WTC11 (cell line): ENCODE measurements around the gene ELOVL5. TPM values are rescaled to one million over a fixed set of nuclear protein-coding genes. Genes with fewer than 3 reads are reported as not detected.

ENCODE experiments used
- ATAC-seq: fragments of 200-7000 bp; cut with Tn5 transposase; 2 replicates; pipeline ENCODE4 v1.10.0; 2021; ENCODE audit warnings: mild to moderate bottlenecking, moderate library complexity
- CTCF ChIA-PET: fragments of 300-600 bp; sonication (Branson Sonifier 250); formaldehyde crosslinking; loops from one replicate; lab custom pipeline; 2021; ENCODE audit warnings: antibody characterized with exemption; lab: Charles Lee
- POLR2A ChIA-PET: fragments of 350-600 bp; sonication (Branson Sonifier 250); formaldehyde crosslinking; loops from one replicate; lab custom pipeline; 2021; ENCODE audit warnings: antibody characterized with exemption; lab: Charles Lee
- DNase-seq: peaks from one replicate; pipeline ENCODE4 v3.0.0; 2021; ENCODE audit warnings: low spot score
- H3K27ac Mint-ChIP-seq: 2 replicates; pipeline ENCODE4 v1.8.0; 2021; ENCODE audit warnings: mixed read lengths
- H3K27me3 Mint-ChIP-seq: 2 replicates; pipeline ENCODE4 v1.8.0; 2021; ENCODE audit warnings: low read depth, mild to moderate bottlenecking, moderate library complexity, mixed read lengths
- H3K36me3 Mint-ChIP-seq: 2 replicates; pipeline ENCODE4 v1.8.0; 2021; ENCODE audit warnings: mixed read lengths
- H3K4me1 Mint-ChIP-seq: 2 replicates; pipeline ENCODE4 v1.8.0; 2022; ENCODE audit warnings: mixed read lengths
- H3K4me3 Mint-ChIP-seq: 2 replicates; pipeline ENCODE4 v1.8.0; 2021; ENCODE audit warnings: mild to moderate bottlenecking, moderate library complexity, mixed read lengths
- H3K9me3 Mint-ChIP-seq: 2 replicates; pipeline ENCODE4 v1.8.0; 2021; ENCODE audit warnings: mixed read lengths
- CBFB ChIP-seq: sonication (generic); formaldehyde crosslinking; IDR thresholded peaks from 2 replicates; pipeline ENCODE4 v1.8.1; 2022; ENCODE audit warnings: mild to moderate bottlenecking, low read depth, missing genetic modification reagents
- ETV6 ChIP-seq: sonication (generic); formaldehyde crosslinking; IDR thresholded peaks from 2 replicates; pipeline ENCODE4 v1.8.1; 2022; ENCODE audit warnings: mild to moderate bottlenecking, missing genetic modification reagents
- FOXJ3 ChIP-seq: sonication (generic); formaldehyde crosslinking; IDR thresholded peaks from 2 replicates; pipeline ENCODE4 v1.9.0; 2021; ENCODE audit warnings: missing genetic modification reagents, mild to moderate bottlenecking, borderline replicate concordance
- JAZF1 ChIP-seq: fragments of 250-450 bp; sonication (Bioruptor Pico); IDR thresholded peaks from 2 replicates; pipeline ENCODE4 v1.9.0; 2021; ENCODE audit warnings: moderate library complexity, mild to moderate bottlenecking, inconsistent platforms
- MYBL2 ChIP-seq: sonication (generic); formaldehyde crosslinking; IDR thresholded peaks from 2 replicates; pipeline ENCODE4 v1.8.1; 2023; ENCODE audit warnings: mild to moderate bottlenecking, moderate library complexity, missing genetic modification reagents
- NR3C1 ChIP-seq: sonication (generic); formaldehyde crosslinking; conservative IDR thresholded peaks from 2 replicates; pipeline ENCODE4 v1.8.1; 2023; ENCODE audit warnings: low read depth, mild to moderate bottlenecking, missing genetic modification reagents
- SMAD3 ChIP-seq: sonication (generic); formaldehyde crosslinking; IDR thresholded peaks from 2 replicates; pipeline ENCODE4 v1.8.0; 2022; ENCODE audit warnings: missing genetic modification reagents, mild to moderate bottlenecking, borderline replicate concordance
- TEAD4 ChIP-seq: sonication (generic); formaldehyde crosslinking; IDR thresholded peaks from 2 replicates; pipeline ENCODE4 v1.8.0; 2022; ENCODE audit warnings: mild to moderate bottlenecking, missing genetic modification reagents
- TP53 ChIP-seq: sonication (generic); formaldehyde crosslinking; IDR thresholded peaks from 2 replicates; pipeline ENCODE4 v1.8.1; 2023; ENCODE audit warnings: mild to moderate bottlenecking, missing genetic modification reagents
- ZBTB21 ChIP-seq: sonication (generic); formaldehyde crosslinking; IDR thresholded peaks from 2 replicates; pipeline ENCODE4 v1.8.1; 2023; ENCODE audit warnings: mild to moderate bottlenecking, missing genetic modification reagents, borderline replicate concordance
- ZNF121 ChIP-seq: sonication (generic); formaldehyde crosslinking; IDR thresholded peaks from 2 replicates; pipeline ENCODE4 v1.8.0; 2023; ENCODE audit warnings: missing genetic modification reagents
- ZNF263 ChIP-seq: sonication (generic); formaldehyde crosslinking; IDR thresholded peaks from 2 replicates; pipeline ENCODE4 v1.8.1; 2022; ENCODE audit warnings: low read depth, mild to moderate bottlenecking, moderate library complexity, missing genetic modification reagents
- ZNF416 ChIP-seq: fragments of 250-450 bp; sonication (Bioruptor Pico); IDR thresholded peaks from 2 replicates; pipeline ENCODE4 v1.9.0; 2021; ENCODE audit warnings: mild to moderate bottlenecking, inconsistent platforms
- ZNF671 ChIP-seq: fragments of 250-450 bp; sonication (Bioruptor Pico); IDR thresholded peaks from 2 replicates; pipeline ENCODE4 v1.8.0; 2021; ENCODE audit warnings: mild to moderate bottlenecking
- total RNA-seq: library from RNA; stranded (reverse); gene quantifications from 3 replicates; pipeline ENCODE4 v1.2.3, GENCODE V29; 2021
- TF ChIP-seq, protein P1 (sequence below): sonication (generic); formaldehyde crosslinking; IDR thresholded peaks from 2 replicates; pipeline ENCODE4 v1.8.1; 2023; ENCODE audit warnings: mild to moderate bottlenecking, missing genetic modification reagents, moderate library complexity
- TF ChIP-seq, protein P2 (sequence below): sonication (generic); formaldehyde crosslinking; IDR thresholded peaks from 2 replicates; pipeline ENCODE4 v1.8.1; 2023; ENCODE audit warnings: mild to moderate bottlenecking, missing genetic modification reagents
- TF ChIP-seq, protein P3 (sequence below): sonication (generic); formaldehyde crosslinking; IDR thresholded peaks from 2 replicates; pipeline ENCODE4 v1.8.0; 2022; ENCODE audit warnings: missing genetic modification reagents
- TF ChIP-seq, protein P4 (sequence below): sonication (generic); formaldehyde crosslinking; IDR thresholded peaks from 2 replicates; pipeline ENCODE4 v1.8.0; 2022; ENCODE audit warnings: mild to moderate bottlenecking, missing genetic modification reagents
- TF ChIP-seq, protein P5 (sequence below): fragments of 250-450 bp; sonication (Bioruptor Pico); IDR thresholded peaks from 2 replicates; pipeline ENCODE4 v1.9.0; 2021; ENCODE audit warnings: mild to moderate bottlenecking, borderline replicate concordance
- TF ChIP-seq, protein P6 (sequence below): sonication (generic); formaldehyde crosslinking; IDR thresholded peaks from 2 replicates; pipeline ENCODE4 v1.8.0; 2022; ENCODE audit warnings: mild to moderate bottlenecking, missing genetic modification reagents
- TF ChIP-seq, protein P7 (sequence below): fragments of 250-450 bp; sonication (Bioruptor Pico); IDR thresholded peaks from 2 replicates; pipeline ENCODE4 v1.9.0; 2021; ENCODE audit warnings: mild to moderate bottlenecking

The ELOVL5 gene
- total RNA-seq, 1 experiment from 2014 or later: 122 TPM

DNA sequence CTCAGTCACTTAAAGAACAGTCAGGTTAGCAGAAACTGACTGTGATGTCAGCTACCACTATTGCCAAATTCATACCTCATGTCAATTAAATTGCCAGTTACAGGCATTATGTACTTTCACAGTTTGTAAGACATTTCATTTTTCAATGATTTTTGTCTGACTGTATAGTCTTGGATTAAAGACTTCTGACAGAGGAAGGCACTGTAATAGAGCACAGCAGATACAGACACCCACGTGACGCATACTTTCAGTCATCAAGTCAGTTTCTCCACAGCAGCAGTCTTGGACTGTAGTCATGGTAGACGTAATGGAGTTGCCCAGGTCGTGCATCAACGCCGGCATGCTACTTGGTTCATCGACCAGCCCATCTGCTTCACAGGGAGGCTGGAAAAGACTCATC, 29.5 kb upstream of the ELOVL5 start:
- CTCF ChIA-PET: no interaction called here

DNA sequence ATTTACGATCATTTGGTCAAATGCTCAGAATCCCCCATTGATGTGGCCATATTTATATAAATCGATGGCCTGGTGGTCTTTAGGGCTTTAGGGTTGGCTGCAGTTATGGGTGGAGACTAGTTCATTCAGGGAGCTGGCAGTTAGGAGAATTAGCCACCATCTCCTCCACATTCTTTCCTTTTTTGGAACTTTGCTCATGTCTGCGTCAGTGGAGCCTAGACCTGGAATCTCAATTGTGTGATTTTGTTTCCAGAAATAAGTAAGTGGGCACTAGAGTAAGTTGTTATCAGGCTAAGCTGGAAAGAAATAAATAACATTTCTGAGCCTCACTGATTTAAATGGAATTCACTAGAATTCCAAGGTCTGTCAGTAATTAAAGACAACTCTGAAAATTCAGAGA, 29.0 kb upstream of the ELOVL5 start:
- ATAC-seq (no peak), DNase-seq (no peak)
- H3K9me3 Mint-ChIP-seq: peaks cover 13% of the 10 kb centered on the region
- peaks cover 13% of the 10 kb centered on the region for H3K36me3 Mint-ChIP-seq
- ChIA-PET POLR2A (no interaction called here), CTCF (no interaction called here)
- no peak overlapping the region for H3K4me3 Mint-ChIP-seq
- no peak overlapping the region for H3K27ac Mint-ChIP-seq
- H3K27me3 Mint-ChIP-seq: no peaks in the 10 kb centered on the region
- no peaks in the 10 kb centered on the region for H3K4me1 Mint-ChIP-seq
- TF ChIP-seq, protein P1, sequence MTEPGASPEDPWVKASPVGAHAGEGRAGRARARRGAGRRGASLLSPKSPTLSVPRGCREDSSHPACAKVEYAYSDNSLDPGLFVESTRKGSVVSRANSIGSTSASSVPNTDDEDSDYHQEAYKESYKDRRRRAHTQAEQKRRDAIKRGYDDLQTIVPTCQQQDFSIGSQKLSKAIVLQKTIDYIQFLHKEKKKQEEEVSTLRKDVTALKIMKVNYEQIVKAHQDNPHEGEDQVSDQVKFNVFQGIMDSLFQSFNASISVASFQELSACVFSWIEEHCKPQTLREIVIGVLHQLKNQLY (CRISPR knock-in tag): no peak
- TF ChIP-seq, protein P2, sequence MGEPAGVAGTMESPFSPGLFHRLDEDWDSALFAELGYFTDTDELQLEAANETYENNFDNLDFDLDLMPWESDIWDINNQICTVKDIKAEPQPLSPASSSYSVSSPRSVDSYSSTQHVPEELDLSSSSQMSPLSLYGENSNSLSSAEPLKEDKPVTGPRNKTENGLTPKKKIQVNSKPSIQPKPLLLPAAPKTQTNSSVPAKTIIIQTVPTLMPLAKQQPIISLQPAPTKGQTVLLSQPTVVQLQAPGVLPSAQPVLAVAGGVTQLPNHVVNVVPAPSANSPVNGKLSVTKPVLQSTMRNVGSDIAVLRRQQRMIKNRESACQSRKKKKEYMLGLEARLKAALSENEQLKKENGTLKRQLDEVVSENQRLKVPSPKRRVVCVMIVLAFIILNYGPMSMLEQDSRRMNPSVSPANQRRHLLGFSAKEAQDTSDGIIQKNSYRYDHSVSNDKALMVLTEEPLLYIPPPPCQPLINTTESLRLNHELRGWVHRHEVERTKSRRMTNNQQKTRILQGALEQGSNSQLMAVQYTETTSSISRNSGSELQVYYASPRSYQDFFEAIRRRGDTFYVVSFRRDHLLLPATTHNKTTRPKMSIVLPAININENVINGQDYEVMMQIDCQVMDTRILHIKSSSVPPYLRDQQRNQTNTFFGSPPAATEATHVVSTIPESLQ (CRISPR knock-in tag): no peak
- TF ChIP-seq, protein P3, sequence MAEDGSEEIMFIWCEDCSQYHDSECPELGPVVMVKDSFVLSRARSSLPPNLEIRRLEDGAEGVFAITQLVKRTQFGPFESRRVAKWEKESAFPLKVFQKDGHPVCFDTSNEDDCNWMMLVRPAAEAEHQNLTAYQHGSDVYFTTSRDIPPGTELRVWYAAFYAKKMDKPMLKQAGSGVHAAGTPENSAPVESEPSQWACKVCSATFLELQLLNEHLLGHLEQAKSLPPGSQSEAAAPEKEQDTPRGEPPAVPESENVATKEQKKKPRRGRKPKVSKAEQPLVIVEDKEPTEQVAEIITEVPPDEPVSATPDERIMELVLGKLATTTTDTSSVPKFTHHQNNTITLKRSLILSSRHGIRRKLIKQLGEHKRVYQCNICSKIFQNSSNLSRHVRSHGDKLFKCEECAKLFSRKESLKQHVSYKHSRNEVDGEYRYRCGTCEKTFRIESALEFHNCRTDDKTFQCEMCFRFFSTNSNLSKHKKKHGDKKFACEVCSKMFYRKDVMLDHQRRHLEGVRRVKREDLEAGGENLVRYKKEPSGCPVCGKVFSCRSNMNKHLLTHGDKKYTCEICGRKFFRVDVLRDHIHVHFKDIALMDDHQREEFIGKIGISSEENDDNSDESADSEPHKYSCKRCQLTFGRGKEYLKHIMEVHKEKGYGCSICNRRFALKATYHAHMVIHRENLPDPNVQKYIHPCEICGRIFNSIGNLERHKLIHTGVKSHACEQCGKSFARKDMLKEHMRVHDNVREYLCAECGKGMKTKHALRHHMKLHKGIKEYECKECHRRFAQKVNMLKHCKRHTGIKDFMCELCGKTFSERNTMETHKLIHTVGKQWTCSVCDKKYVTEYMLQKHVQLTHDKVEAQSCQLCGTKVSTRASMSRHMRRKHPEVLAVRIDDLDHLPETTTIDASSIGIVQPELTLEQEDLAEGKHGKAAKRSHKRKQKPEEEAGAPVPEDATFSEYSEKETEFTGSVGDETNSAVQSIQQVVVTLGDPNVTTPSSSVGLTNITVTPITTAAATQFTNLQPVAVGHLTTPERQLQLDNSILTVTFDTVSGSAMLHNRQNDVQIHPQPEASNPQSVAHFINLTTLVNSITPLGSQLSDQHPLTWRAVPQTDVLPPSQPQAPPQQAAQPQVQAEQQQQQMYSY (CRISPR knock-in tag): no peak
- TF ChIP-seq TP53 (CRISPR knock-in tag) (no peak), TEAD4 (no peak), ZBTB21 (CRISPR knock-in tag) (no peak), ZNF671 (no peak), SMAD3 (CRISPR knock-in tag) (no peak), CBFB (CRISPR knock-in tag) (no peak), NR3C1 (CRISPR knock-in tag) (no peak), MYBL2 (CRISPR knock-in tag) (no peak)
- TF ChIP-seq, protein P4, sequence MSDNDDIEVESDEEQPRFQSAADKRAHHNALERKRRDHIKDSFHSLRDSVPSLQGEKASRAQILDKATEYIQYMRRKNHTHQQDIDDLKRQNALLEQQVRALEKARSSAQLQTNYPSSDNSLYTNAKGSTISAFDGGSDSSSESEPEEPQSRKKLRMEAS: no peak

More for the DNA sequence above, 29.5 kb upstream of the ELOVL5 start:
- Mint-ChIP-seq H3K27me3 (no peaks in the 10 kb centered on the region), H3K9me3 (peaks cover 15% of the 10 kb centered on the region), H3K36me3 (peaks cover 16% of the 10 kb centered on the region), H3K4me3 (no peak overlapping the region), H3K4me1 (no peaks in the 10 kb centered on the region), H3K27ac (no peak overlapping the region)
- POLR2A ChIA-PET: no interaction called here
- ATAC-seq: no peak
- no peak for DNase-seq
- TF ChIP-seq FOXJ3 (CRISPR knock-in tag): no peak
- TF ChIP-seq ETV6: no peak
- TF ChIP-seq MYBL2 (CRISPR knock-in tag): no peak
- TF ChIP-seq, protein P5, sequence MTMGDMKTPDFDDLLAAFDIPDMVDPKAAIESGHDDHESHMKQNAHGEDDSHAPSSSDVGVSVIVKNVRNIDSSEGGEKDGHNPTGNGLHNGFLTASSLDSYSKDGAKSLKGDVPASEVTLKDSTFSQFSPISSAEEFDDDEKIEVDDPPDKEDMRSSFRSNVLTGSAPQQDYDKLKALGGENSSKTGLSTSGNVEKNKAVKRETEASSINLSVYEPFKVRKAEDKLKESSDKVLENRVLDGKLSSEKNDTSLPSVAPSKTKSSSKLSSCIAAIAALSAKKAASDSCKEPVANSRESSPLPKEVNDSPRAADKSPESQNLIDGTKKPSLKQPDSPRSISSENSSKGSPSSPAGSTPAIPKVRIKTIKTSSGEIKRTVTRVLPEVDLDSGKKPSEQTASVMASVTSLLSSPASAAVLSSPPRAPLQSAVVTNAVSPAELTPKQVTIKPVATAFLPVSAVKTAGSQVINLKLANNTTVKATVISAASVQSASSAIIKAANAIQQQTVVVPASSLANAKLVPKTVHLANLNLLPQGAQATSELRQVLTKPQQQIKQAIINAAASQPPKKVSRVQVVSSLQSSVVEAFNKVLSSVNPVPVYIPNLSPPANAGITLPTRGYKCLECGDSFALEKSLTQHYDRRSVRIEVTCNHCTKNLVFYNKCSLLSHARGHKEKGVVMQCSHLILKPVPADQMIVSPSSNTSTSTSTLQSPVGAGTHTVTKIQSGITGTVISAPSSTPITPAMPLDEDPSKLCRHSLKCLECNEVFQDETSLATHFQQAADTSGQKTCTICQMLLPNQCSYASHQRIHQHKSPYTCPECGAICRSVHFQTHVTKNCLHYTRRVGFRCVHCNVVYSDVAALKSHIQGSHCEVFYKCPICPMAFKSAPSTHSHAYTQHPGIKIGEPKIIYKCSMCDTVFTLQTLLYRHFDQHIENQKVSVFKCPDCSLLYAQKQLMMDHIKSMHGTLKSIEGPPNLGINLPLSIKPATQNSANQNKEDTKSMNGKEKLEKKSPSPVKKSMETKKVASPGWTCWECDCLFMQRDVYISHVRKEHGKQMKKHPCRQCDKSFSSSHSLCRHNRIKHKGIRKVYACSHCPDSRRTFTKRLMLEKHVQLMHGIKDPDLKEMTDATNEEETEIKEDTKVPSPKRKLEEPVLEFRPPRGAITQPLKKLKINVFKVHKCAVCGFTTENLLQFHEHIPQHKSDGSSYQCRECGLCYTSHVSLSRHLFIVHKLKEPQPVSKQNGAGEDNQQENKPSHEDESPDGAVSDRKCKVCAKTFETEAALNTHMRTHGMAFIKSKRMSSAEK (CRISPR knock-in tag): no peak
- TF ChIP-seq, protein P6, sequence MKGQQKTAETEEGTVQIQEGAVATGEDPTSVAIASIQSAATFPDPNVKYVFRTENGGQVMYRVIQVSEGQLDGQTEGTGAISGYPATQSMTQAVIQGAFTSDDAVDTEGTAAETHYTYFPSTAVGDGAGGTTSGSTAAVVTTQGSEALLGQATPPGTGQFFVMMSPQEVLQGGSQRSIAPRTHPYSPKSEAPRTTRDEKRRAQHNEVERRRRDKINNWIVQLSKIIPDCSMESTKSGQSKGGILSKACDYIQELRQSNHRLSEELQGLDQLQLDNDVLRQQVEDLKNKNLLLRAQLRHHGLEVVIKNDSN (CRISPR knock-in tag): no peak
- TF ChIP-seq JAZF1 (CRISPR knock-in tag): no peak
- no peak for TF ChIP-seq ZNF121 (CRISPR knock-in tag)
- no peak for TF ChIP-seq ZNF416 (CRISPR knock-in tag)
- TF ChIP-seq, protein P7, sequence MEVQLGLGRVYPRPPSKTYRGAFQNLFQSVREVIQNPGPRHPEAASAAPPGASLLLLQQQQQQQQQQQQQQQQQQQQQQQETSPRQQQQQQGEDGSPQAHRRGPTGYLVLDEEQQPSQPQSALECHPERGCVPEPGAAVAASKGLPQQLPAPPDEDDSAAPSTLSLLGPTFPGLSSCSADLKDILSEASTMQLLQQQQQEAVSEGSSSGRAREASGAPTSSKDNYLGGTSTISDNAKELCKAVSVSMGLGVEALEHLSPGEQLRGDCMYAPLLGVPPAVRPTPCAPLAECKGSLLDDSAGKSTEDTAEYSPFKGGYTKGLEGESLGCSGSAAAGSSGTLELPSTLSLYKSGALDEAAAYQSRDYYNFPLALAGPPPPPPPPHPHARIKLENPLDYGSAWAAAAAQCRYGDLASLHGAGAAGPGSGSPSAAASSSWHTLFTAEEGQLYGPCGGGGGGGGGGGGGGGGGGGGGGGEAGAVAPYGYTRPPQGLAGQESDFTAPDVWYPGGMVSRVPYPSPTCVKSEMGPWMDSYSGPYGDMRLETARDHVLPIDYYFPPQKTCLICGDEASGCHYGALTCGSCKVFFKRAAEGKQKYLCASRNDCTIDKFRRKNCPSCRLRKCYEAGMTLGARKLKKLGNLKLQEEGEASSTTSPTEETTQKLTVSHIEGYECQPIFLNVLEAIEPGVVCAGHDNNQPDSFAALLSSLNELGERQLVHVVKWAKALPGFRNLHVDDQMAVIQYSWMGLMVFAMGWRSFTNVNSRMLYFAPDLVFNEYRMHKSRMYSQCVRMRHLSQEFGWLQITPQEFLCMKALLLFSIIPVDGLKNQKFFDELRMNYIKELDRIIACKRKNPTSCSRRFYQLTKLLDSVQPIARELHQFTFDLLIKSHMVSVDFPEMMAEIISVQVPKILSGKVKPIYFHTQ (CRISPR knock-in tag): no peak
- no peak for TF ChIP-seq ZNF263
